NCI-H748 (cell line): ENCODE measurements around the gene INSIG1.
A peak's percentile ranks its signal among the peaks of the same experiment; 100 is the strongest.

Experiments used
- DNase-seq: peaks from one replicate; lab custom pipeline; 2025; ENCODE audit not compliant: unreplicated experiment; lab: John Stamatoyannopoulos, UW

The INSIG1 gene

DNA sequence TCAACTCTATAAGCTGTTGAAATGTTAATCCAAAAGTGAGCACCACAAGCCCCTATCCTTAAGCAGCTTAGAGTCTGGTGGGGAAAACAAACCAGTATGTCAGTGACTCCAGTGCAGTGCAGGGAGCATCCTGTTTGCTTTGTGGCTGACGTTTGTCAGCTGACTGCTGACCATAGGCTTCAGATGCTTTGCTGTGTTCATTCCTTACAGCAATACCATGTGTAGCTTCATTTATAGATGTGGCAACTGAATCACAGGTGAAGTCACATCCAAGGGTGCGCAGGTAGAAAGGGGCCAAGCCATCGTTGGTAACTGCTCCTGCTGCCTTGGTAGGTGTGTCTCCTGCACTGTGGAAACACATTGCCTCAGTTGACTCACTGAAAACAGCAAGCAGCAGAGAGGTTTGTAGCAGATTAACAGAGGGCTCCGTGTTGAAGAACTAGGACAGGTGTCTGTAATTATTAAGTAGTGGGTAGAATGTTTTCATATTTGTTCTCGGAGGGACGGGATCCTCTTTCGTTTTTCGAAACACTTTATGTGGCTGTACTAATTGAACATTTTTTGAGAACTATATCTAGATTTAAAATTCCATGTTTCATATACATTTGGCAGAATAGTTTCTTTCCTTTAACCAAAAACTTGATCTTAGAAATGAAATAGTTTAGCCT, 2.0 kb downstream of the INSIG1 start:
- peak; percentile 46 for DNase-seq

DNA sequence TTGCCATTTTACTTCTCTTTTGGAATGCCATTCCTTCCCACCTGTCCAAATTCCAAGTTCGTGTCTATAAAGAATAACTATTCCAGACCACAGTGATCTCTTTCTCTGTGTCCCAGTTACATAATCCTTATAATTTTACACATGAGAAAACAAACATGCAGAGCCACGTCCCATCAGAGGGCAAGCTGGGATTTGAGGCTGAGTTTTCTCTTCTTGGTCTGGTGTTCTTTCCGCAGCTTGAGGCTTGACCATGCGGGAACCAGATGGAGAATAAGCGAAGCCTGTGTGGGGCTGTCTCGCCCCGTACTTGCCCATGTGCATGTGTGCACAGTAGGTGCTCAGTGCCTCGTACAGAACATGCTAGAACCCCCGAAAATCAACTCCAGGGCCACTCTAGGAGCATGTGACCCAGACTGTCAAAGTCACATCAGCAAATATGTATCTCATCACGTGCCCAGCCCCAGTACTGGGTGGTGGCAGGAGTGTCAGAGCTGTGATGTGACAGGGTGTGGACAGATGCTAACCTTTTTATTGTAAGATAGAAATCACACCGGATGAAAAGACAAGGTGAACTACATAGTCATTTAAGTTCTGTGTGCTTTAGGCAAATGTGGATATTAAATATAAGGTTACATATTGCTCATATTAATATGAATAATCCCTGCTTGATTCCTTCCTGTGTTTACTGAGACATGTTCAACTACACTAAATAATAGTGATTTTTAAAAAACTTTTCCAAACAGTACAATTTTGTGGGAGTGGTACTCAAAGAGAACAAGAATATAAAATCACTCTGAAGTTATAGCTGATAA, 3.2 kb downstream of the INSIG1 start:
- DNase-seq, result no peak

DNA sequence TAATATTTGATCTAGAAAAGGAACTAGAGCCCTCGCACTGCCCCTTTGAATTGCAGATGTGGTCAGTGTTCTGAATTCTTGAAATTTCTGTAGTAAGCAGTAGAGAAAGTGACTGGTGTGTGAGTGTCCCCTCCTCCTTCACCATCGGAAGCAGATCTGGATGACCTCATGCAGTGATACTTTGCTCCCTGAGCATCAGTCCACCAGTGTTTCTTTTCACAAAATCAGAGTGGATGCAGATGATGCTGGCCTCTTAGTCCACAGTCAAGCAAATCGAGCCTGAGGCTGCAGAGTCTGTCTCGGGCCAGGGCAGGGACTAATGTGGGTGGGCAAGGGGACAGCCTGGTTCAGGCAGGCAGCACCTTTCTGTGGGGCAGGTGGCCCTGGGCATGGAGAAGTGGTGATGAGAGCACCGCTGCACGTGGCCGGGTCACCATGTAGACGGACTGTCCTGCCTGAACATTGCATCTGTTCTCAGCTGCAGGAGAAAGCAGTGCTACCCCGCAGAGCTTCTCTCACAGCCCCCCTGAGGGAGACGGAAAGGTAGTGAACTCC, 5.4 kb downstream of the INSIG1 start:
- DNase-seq, result no peak

DNA sequence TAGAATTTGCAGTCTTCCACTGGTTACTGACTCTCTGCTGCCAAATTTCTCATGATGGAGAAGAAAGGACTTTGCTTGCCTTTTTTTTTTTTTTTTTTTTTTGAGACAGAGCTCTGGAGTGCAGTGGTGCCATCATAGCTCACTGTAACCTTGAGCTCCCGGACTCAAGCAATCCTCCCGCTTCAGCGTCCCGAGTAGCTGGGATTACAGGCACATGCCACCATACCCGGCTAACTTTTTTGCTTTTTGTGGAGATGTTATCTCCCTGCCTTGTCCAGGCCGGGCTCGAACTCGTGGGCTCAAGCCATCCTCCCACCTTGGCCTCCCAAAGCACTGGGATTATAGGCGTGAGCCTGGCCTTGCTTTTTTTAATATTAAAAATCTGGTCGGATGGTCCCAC, 6.2 kb downstream of the INSIG1 start:
- DNase-seq, result no peak

DNA sequence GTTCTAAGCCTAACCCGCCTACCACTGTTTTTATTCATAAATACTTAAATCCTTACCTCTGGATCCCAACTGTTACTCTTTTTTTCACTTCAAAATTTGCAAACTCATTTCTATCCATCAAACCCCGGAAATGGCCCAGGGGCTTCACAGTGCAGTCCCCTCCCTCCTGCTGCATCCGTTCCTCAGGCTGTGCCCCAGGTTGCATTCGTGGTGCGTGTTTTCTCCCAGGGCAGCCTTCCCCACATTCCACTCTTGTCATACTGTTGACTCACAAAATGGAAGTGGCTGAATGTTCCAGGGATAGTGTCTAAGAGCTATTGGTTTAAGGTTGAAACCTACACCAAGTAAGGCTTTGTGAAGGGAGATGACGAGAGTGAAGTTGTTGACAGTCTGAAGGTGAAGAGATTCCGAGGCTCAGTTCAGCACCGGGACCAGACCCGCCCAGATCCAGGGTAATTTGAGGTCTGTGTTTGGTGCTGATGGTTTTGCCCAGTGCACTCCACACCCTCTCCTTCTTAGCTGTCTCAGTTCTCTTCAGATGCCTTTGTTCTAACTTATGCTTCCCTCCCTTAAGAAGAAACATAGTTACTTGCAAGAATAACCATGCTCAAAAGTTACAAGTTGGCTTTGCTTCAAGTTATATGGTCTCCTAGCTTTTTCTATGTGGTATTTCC, 7.7 kb downstream of the INSIG1 start:
- no peak for DNase-seq

DNA sequence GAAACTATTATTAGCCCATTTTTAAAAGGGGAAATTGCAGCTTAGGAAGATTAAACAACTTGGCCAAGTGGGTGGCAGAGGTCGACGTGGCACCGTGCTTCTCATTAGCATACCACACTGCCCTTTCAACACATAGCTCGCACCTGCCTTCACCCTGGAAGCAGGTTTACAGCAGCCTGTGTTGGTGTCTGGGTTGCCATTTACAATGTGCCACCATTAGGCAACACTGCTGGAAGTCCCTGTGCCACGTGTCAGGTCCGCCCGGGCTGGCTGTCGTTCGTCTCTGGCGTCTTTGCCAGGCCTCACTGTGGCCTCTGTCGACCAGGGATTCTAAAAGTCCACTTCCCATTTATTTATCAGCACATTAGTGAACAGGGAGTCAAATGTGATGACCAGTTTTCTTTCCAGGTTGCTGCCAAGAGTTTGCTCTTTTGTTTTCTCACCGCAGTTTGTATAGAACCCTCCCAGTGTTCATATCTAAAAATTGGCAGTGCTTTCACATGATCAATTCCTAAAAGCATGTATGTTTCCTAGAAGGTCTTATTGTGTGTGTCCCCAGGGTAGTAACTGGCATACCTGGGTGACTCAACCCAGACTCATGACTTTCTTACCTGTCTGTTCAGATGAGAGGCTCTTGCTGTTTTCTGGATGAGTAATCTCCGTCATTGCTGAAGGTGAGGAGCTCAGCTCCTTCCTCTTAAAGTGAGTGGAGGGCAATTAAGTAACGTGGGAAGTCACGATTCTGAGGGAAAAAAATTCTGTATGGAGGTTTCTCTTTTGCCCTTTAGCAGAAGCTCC, 9.2 kb downstream of the INSIG1 start:
- no peak for DNase-seq

DNA sequence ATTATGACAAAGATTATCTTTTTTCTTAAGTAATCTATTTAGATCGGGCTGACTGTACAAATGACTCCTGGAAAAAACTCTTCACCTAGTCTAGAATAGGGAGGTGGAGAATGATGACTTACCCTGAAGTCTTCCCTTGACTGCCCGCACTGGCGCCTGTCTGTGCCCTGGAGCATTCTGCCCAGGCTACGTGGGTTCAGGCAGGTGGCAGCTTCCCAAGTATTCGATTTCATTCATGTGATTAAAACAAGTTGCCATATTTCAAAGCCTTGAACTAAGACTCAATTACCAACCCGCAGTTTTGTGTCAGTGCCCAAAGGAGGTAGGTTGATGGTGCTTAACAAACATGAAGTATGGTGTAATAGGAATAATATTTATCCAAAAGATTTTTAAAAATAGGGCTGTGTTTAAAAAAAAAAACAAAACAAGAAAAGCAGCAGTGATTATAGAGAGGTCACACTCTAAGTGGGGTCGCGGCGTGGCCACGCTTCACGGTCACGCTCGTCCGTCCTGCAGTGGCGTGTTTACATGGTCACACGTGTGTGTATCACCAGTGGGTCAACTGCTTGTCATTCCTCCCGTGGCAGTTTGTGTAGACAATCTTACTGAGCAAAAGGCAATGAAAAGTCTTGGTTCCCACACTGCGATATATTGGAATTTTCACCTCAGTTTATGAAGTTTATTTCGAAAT, 10.8 kb downstream of the INSIG1 start:
- no peak for DNase-seq

DNA sequence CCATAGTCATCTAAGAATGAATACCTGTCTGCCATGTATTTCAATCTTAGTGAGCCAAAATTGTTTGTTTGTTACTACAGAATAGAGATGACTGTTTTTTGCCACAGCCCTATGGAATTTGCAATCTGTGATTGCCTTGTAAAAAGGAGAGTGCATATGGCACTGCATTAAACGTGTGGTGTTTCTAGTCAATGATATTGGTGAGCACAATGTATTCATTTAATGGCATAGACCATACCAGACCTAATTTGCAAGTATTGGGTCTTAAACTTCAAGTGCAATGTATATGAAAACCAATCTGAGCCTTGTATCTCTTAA, 11.3 kb downstream of the INSIG1 start:
- no peak for DNase-seq

DNA sequence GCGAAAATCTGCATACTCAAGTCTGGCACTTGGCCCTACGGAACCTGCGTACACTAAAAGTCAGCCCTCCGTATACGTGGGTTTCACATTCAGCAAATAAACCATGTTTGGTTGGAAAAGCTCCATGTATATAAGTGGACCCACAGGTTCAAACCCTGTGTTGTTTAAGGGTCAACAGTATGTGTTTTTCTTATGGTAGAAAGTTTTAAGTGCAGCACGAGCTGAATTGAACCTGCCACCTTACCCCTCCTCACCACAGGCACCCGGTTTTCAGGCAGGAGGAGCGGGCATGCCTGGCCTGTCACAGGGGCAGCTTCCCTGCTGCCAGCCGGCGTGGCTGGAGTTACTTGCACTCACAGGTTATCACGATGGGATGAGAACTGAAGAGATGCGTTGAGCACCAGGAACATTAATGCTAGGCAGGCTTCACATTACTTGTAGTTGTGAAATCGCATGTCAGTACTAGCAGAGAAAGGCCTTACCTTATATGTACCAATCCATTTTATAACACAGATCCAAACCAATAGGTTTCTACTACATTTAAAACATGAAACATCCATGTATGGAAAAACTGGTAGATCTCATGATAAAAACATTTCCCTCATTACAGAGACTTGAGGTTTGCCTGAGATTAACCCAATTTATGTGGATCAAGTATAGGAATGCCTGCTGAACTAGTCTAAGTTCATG, 12.9 kb downstream of the INSIG1 start:
- no peak for DNase-seq

DNA sequence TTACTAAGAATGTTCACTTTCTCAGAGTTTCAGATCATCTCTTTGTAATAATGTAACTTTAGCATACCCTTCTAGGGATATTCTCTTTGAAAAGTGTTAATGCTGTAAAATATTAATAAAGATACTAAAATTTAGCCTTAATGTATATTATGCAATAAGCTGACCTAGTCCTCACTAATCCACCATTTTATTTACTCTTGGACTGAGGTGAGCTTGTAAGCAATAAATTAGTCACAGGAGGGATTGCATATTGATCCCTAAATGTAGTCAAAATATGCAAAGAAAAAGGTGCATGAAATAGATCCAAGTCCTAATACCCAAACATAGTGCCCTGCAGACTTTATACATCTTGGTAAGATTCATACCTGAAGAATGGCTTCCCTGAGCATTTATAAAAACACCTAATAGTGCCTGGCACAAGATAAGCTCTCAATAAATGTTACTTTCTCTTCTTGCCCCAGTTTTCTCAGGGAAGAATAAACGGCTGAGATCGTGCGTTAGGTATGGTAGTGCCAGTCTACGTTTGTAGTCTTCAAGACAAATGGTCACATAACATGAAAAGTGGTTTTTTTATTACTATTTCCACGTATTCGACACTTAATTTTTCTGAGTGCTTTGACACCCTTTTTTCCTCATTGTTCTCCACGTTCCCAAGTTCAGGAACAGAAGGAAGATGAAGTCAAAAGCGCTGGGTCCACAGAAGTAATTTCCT, 14.3 kb downstream of the INSIG1 start:
- DNase-seq, result no peak

DNA sequence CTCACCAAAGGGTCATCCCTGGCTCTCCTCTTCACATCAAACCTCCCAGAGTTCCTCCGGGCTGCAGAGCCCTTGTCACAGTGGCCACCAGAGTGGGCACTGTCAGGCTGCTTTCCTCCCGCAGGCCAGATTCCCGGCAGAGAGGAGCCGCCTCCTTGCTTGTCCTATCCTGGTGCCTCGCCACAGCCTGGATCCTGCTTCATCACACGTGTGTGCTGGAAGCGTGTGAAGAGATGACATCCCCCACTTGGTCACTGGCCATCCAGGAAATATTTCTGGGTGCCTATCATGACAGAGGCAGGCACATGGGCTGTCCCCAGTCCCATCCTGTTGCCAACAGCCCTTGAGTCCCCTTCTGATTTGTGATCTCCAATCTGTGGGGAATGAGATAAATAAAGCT, 15.0 kb downstream of the INSIG1 start:
- DNase-seq, result no peak

DNA sequence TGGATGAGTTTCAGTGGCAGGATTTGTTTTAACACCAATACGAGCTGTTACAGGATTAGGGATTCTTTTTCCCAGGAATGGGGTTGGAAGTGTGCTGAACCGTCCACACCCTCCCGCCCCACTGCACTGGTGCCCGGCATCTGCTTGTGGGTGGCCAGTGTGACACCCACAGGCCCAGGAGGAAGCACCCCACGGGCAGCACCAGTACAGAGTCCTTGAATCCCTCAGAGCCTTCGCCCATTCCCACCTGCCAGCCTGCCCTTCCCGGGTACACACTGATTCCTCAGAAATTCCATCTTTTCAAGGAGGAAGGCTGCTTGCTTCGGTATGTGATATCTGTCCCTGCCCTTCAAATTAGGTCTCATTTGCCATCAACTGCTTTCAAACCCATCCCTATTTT, 15.4 kb downstream of the INSIG1 start:
- no peak for DNase-seq

DNA sequence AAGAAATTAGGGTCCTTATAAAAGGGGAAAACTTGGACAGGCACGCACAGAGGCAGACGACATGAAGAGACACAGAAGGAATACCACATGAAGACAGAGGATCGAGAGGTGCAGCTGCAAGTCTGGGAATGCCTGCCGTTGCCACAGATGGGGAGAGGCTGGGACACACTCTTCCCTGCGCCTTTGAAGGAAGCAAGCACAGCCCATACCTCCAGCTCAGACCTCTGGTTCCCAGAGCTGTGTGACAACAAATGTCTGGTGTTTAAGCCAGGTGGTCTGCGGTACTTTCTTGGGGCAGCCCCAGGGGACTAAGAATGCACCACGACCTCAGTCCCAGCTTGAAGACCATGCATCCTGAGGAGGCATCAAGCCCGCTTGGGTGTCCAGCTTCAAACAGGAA, 18.3 kb downstream of the INSIG1 start:
- no peak for DNase-seq

DNA sequence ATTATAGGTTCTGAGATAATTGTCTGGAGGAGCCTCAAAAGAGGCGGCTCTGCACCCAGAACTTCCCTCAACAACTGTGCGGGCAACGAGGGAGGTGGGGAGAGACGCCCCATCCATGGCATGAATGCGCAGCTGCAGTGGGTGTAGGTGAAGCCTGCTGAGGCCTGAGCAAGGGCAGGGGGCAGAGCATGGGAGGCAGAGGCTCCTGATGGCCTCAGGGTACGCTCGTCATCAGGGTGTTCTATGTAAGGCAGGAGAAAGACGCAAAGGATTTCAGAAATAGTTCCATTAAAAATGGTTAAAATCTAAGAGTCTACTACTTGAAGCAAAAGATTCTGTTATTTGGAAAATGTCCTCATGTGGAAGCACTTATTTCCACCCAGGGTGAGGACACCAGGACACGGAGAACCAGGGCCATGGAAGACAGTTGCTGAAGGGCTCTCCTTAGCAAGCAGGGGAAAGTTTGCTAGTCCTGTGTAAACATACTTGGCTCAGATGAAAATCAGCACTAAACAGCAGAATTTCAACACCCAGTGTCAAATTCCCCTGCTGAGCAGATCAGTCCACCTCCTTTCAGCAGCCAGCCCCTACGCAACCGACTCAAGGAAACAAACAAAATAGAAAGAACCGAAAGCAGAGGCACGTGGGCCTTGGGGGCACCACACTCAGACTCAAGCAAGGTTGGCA, 18.9 kb downstream of the INSIG1 start:
- no peak for DNase-seq

DNA sequence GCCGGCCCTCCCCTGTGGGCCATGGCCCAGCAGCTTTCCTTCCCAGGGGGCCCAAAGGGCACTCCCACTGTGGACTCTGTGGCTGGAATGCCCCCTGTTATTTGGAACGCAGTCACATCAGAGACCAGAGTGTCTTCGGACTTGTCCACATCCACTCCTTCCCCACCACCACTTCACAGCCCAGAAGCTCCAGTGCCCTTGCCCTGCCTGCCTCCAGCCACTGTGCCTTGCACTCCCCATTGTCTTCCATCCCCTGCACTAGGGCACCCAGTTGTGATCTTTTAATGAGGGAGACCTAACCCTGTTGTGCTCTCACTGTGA, 19.4 kb downstream of the INSIG1 start:
- DNase-seq, result no peak

DNA sequence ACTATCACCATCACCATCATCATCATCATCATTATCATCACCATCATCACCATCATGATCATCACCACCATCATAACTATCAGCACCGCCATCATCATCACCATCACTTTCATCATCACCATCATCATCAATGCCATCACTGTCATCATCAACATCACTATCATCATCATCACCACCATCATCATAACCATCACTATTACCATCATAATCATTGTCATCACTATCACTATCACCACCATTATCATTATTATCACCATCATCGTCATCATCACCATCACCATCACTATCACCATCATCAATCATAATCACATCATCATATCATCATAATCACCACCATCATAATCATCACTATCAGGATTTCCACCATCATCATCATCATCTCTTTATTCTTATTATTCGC, 20.6 kb downstream of the INSIG1 start:
- DNase-seq, result no peak

DNA sequence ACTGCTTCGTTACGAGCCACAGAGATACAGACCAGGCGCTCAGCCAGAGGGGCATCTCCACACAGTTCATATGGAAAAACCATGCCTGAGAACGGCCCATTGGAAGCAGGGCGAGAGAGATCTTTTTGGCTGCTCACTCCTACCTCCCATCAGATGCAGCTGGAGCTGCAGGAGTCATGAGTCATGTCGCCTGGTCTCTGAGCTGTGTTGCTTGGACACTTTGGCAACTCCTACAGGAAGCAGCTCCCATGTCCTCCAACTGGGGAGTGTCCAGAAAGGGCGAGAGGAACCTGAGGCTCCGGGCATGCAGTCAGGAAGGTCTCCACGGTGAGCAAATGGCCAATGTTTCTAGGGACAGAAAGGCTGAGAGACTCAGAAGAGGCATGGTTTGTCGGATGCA, 24.9 kb downstream of the INSIG1 start:
- DNase-seq, result no peak

DNA sequence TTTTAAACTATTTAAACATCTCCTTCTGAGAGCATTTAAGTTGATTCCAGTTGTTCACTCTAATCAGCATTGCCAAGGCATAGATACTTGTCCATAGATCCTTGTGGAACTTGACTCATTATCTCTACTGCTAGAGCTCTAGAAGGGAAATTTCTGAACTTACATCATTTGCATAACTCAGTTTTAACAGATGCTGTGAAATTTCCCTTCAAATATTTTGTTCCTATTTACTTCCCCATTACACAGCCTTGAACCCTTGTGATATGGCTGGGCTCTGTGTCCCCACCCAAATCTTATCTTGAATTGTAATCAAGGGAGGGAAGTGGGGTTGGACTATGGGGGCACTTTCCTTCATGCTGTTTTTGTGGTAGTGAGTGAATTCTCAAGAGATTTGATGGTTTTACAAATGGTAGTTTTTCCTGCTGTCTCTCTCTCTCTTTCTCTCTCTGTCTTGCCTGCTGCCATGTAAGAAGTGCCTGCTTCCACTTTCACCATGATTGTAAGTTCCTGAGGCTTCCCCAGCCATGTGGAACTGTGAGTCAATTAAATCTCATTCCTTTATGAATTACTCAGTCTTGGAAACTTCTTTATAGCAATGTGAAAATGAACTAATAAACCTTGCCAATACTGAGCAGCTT, 25.4 kb downstream of the INSIG1 start:
- no peak for DNase-seq
